HepG2 (cell line): ENCODE measurements around the gene USP9X. TPM values are rescaled to one million over a fixed set of nuclear protein-coding genes. Genes with fewer than 3 reads are reported as not detected.

Experiments used
- ADNP ChIP-seq: sonication (generic); formaldehyde crosslinking; IDR thresholded peaks from 2 replicates; pipeline ENCODE4 v1.4.0; 2020; ENCODE audit warnings: missing genetic modification reagents
- FOXK2 ChIP-seq: fragments of 450-650 bp; IDR thresholded peaks from 2 replicates; pipeline ENCODE4 v1.6.1; 2016
- HHEX ChIP-seq: IDR thresholded peaks from 2 replicates; pipeline ENCODE4 v1.6.1; 2016; ENCODE audit warnings: control low read depth
- KLF9 ChIP-seq: IDR thresholded peaks from 2 replicates; pipeline ENCODE4 v1.6.1; 2016; ENCODE audit warnings: low read depth
- NR3C1 ChIP-seq: sonication (generic); formaldehyde crosslinking; IDR thresholded peaks from 2 replicates; pipeline ENCODE4 v1.4.0; 2020; ENCODE audit warnings: missing genetic modification reagents
- PPARG ChIP-seq: conservative IDR thresholded peaks from 2 replicates; pipeline ENCODE4 v1.6.1; 2016; ENCODE audit warnings: missing biosample characterization, missing genetic modification reagents
- RELA ChIP-seq: sonication (generic); formaldehyde crosslinking; IDR thresholded peaks from 2 replicates; pipeline ENCODE4 v1.4.0; 2020; ENCODE audit warnings: missing genetic modification reagents
- SKI ChIP-seq: fragments of 450-650 bp; IDR thresholded peaks from one replicate; pipeline ENCODE4 v1.6.1; 2018; ENCODE audit warnings: mild to moderate bottlenecking; ENCODE audit not compliant: partially characterized antibody
- SP1 ChIP-seq, 2 experiments: fragments of 450-650 bp in 1 of 2; sonication (generic) in 1 of 2; formaldehyde crosslinking in 1 of 2; IDR thresholded peaks; 2 replicates each; pipeline versions ENCODE4 v1.4.0 to v1.6.1; 2016 to 2020; ENCODE audit warnings: missing genetic modification reagents in 1 of 2
- ZFP36L1 ChIP-seq: sonication (generic); formaldehyde crosslinking; IDR thresholded peaks from 2 replicates; pipeline ENCODE4 v1.8.0; 2022; ENCODE audit warnings: mild to moderate bottlenecking, missing genetic modification reagents, moderate library complexity
- ZNF251 ChIP-seq: sonication (generic); formaldehyde crosslinking; IDR thresholded peaks from 2 replicates; pipeline ENCODE4 v1.9.0; 2021; ENCODE audit warnings: mild to moderate bottlenecking, missing genetic modification reagents
- ZNF256 ChIP-seq: sonication (generic); formaldehyde crosslinking; conservative IDR thresholded peaks from 2 replicates; pipeline ENCODE4 v1.4.0; 2020; ENCODE audit warnings: missing genetic modification reagents
- ZNF282 ChIP-seq: fragments of 450-650 bp; IDR thresholded peaks from 2 replicates; pipeline ENCODE4 v1.6.1; 2018; ENCODE audit not compliant: partially characterized antibody
- ZNF552 ChIP-seq: sonication (generic); formaldehyde crosslinking; IDR thresholded peaks from 2 replicates; pipeline ENCODE4 v1.9.0; 2022; ENCODE audit warnings: missing genetic modification reagents, mild to moderate bottlenecking, borderline replicate concordance
- ZNF644 ChIP-seq: IDR thresholded peaks from 2 replicates; pipeline ENCODE4 v1.6.1; 2016; ENCODE audit warnings: low read depth
- ZNF780A ChIP-seq: sonication (generic); formaldehyde crosslinking; IDR thresholded peaks from 2 replicates; pipeline ENCODE4 v1.8.0; 2022; ENCODE audit warnings: mild to moderate bottlenecking, missing genetic modification reagents, moderate library complexity
- polyA plus RNA-seq, 8 experiments: library from polyadenylated mRNA; depleted of rRNA in 3 of 8; stranded (reverse) in 7 of 8; unstranded in 1 of 8; fragments of >200 nt; fragmentation: Illumina TruSeq in 4 of 8; extraction: Trizol in 4 of 8; gene quantifications; 2 replicates each; pipeline versions ENCODE4 v1.2.1 to v1.2.3, GENCODE V29; 2011 to 2016; ENCODE audit warnings: low read depth in 4 of 8, missing spikeins in 1 of 8, mixed read lengths in 1 of 8; ENCODE audit not compliant: insufficient read depth in 1 of 8
- total RNA-seq, 5 experiments: library from RNA; depleted of rRNA; stranded (reverse); fragments of >200 nt; fragmentation: Illumina TruSeq; extraction: Trizol; gene quantifications; 2 replicates each; pipeline ENCODE4 v1.2.3, GENCODE V29; 2016; ENCODE audit warnings: low read depth in 1 of 5
- TF ChIP-seq, protein P1 (sequence below): sonication (generic); formaldehyde crosslinking; IDR thresholded peaks from 2 replicates; pipeline ENCODE4 v1.4.0; 2020; ENCODE audit warnings: missing genetic modification reagents, borderline replicate concordance
- TF ChIP-seq, protein P2 (sequence below): sonication (generic); formaldehyde crosslinking; IDR thresholded peaks from 2 replicates; pipeline ENCODE4 v1.5.0; 2020; ENCODE audit warnings: mild to moderate bottlenecking, missing genetic modification reagents
- TF ChIP-seq, protein P3 (sequence below): sonication (generic); formaldehyde crosslinking; IDR thresholded peaks from 2 replicates; pipeline ENCODE4 v1.4.0; 2020; ENCODE audit warnings: missing genetic modification reagents

Gene USP9X
- total and polyA plus RNA-seq, 2 of the 13 experiments (the other 11 are each of a cell fraction or from before 2014, with no cell fraction given): 22.2 to 40.5 TPM

DNA sequence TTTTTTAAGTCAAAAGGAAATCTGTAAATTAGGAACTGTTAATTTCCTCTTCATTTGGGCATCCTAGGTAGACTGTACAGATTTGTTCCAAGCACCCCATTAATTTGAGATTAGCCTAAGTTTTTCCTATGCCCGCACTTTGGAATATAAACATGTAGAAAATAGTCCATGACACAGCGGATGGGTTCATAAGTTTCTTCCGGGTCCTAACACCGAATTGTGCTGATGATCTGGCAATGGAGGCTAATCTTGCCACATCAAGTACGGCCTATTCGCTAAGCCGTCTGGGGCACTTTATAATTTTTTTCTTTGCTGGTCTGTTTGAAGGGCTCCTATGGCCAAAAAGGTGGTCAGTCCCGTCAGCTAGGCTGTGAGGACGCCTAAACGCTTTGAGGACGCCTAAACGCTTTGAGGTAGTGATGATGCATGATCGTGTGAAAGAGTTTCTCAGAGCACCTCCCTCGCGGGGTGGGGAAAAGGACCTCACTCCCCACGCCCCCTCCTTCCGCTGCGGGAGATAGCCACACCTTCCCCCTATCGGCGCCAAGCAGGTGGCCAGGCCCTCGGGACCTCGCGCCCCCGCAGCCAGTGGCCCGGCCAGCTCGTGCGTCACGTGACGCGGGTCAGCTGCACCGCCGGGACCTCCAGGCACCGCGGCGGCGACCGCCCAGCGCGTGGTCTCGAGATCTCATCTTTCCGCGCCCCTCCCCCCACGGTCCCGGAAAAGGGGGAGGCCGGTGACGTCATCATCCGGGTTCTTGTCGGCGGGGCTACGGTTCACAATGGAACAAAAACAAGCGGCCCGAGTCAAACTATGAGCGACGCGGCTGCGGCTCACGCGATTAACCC is 977 bp upstream of the USP9X start (continued):
- TF ChIP-seq KLF9 (CRISPR knock-in tag) (no peak), ZNF780A (CRISPR knock-in tag) (0 out of 2 replicates have a peak, but pooled peaks have one; percentile 54), ZNF282 (no peak), ZNF256 (CRISPR knock-in tag) (no peak), ZNF251 (CRISPR knock-in tag) (no peak), SP1 (IDR thresholded peaks at IDR 0.05) (no peak), SP1 (CRISPR knock-in tag; IDR thresholded peaks at IDR 0.05) (peak; percentile 66), ADNP (CRISPR knock-in tag) (no peak), RELA (CRISPR knock-in tag) (0 out of 2 replicates have a peak, but pooled peaks have one; percentile 14), FOXK2 (no peak), ZNF552 (0 out of 2 replicates have a peak, but pooled peaks have one; percentile 71), ZFP36L1 (peak; percentile 71; the same call in 1 of the 2 replicates), SKI (peak; percentile 48), NR3C1 (CRISPR knock-in tag) (no peak), HHEX (CRISPR knock-in tag) (no peak), PPARG (no peak), ZNF644 (CRISPR knock-in tag) (no peak)
- TF ChIP-seq, protein P1, sequence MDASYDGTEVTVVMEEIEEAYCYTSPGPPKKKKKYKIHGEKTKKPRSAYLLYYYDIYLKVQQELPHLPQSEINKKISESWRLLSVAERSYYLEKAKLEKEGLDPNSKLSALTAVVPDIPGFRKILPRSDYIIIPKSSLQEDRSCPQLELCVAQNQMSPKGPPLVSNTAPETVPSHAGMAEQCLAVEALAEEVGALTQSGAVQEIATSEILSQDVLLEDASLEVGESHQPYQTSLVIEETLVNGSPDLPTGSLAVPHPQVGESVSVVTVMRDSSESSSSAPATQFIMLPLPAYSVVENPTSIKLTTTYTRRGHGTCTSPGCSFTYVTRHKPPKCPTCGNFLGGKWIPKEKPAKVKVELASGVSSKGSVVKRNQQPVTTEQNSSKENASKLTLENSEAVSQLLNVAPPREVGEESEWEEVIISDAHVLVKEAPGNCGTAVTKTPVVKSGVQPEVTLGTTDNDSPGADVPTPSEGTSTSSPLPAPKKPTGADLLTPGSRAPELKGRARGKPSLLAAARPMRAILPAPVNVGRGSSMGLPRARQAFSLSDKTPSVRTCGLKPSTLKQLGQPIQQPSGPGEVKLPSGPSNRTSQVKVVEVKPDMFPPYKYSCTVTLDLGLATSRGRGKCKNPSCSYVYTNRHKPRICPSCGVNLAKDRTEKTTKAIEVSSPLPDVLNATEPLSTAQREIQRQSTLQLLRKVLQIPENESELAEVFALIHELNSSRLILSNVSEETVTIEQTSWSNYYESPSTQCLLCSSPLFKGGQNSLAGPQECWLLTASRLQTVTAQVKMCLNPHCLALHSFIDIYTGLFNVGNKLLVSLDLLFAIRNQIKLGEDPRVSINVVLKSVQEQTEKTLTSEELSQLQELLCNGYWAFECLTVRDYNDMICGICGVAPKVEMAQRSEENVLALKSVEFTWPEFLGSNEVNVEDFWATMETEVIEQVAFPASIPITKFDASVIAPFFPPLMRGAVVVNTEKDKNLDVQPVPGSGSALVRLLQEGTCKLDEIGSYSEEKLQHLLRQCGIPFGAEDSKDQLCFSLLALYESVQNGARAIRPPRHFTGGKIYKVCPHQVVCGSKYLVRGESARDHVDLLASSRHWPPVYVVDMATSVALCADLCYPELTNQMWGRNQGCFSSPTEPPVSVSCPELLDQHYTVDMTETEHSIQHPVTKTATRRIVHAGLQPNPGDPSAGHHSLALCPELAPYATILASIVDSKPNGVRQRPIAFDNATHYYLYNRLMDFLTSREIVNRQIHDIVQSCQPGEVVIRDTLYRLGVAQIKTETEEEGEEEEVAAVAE: no peak; the same call in 1 of the 2 replicates
- TF ChIP-seq, protein P2, sequence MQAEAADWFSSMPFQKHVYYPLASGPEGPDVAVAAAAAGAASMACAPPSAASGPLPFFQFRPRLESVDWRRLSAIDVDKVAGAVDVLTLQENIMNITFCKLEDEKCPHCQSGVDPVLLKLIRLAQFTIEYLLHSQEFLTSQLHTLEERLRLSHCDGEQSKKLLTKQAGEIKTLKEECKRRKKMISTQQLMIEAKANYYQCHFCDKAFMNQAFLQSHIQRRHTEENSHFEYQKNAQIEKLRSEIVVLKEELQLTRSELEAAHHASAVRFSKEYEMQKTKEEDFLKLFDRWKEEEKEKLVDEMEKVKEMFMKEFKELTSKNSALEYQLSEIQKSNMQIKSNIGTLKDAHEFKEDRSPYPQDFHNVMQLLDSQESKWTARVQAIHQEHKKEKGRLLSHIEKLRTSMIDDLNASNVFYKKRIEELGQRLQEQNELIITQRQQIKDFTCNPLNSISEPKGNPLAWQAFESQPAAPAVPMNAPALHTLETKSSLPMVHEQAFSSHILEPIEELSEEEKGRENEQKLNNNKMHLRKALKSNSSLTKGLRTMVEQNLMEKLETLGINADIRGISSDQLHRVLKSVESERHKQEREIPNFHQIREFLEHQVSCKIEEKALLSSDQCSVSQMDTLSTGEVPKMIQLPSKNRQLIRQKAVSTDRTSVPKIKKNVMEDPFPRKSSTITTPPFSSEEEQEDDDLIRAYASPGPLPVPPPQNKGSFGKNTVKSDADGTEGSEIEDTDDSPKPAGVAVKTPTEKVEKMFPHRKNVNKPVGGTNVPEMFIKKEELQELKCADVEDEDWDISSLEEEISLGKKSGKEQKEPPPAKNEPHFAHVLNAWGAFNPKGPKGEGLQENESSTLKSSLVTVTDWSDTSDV (CRISPR knock-in tag): no peak
- TF ChIP-seq, protein P3, sequence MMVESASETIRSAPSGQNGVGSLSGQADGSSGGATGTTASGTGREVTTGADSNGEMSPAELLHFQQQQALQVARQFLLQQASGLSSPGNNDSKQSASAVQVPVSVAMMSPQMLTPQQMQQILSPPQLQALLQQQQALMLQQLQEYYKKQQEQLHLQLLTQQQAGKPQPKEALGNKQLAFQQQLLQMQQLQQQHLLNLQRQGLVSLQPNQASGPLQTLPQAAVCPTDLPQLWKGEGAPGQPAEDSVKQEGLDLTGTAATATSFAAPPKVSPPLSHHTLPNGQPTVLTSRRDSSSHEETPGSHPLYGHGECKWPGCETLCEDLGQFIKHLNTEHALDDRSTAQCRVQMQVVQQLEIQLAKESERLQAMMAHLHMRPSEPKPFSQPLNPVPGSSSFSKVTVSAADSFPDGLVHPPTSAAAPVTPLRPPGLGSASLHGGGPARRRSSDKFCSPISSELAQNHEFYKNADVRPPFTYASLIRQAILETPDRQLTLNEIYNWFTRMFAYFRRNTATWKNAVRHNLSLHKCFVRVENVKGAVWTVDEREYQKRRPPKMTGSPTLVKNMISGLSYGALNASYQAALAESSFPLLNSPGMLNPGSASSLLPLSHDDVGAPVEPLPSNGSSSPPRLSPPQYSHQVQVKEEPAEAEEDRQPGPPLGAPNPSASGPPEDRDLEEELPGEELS (CRISPR knock-in tag): peak; percentile 72
